H1 (cell line): ENCODE results near the gene DDA1. TPM values are rescaled to one million over a fixed set of nuclear protein-coding genes. Genes with fewer than 3 reads are reported as not detected.

Experiments used
- CTCF ChIA-PET: fragments of 300-600 bp; sonication (Branson Sonifier 250); formaldehyde crosslinking; loops from one replicate; lab custom pipeline; 2021; ENCODE audit not compliant: partially characterized antibody; lab: Charles Lee
- POLR2A ChIA-PET: fragments of 300-600 bp; sonication (Branson Sonifier 250); formaldehyde crosslinking; loops from one replicate; lab custom pipeline; 2021; ENCODE audit warnings: inconsistent platforms; ENCODE audit not compliant: partially characterized antibody; lab: Charles Lee
- DNase-seq, 2 experiments: peaks; one replicate each; pipeline versions ENCODE4 v3.0.0 to v3.0.0-alpha.2; 2010 to 2022; ENCODE audit warnings: low spot score in 2 of 2, low read depth in 1 of 2, mixed read lengths in 1 of 2
- FAIRE-seq: peaks from 2 replicates; lab custom pipeline; 2011; peaks lifted over from hg19 to GRCh38; lab: Jason Lieb, UNC
- H2AFZ ChIP-seq: 2 replicates; pipeline ENCODE4 v1.8.1; 2012; ENCODE audit warnings: low read length, inconsistent platforms
- H2AK5ac ChIP-seq: 2 replicates; pipeline ENCODE4 v1.6.1; 2013; ENCODE audit warnings: low read depth, low read length
- H2BK120ac ChIP-seq: replicated peaks from 2 replicates; pipeline ENCODE3; 2013; ENCODE audit warnings: low read depth, low read length, inconsistent platforms
- H2BK12ac ChIP-seq: 2 replicates; pipeline ENCODE4 v1.6.1; 2013; ENCODE audit warnings: low read depth, low read length
- H2BK15ac ChIP-seq: 2 replicates; pipeline ENCODE4 v1.6.1; 2013; ENCODE audit warnings: low read length
- H2BK20ac ChIP-seq: 2 replicates; pipeline ENCODE4 v1.6.1; 2013; ENCODE audit warnings: low read length
- H2BK5ac ChIP-seq: 2 replicates; pipeline ENCODE4 v1.6.1; 2013; ENCODE audit warnings: low read depth, low read length
- H3K14ac ChIP-seq: 2 replicates; pipeline ENCODE4 v1.6.1; 2013; ENCODE audit warnings: inconsistent platforms; ENCODE audit not compliant: insufficient read length
- H3K18ac ChIP-seq: 2 replicates; pipeline ENCODE4 v1.6.1; 2013; ENCODE audit warnings: low read length; ENCODE audit errors: extremely low read depth
- H3K23ac ChIP-seq: 2 replicates; pipeline ENCODE4 v1.6.1; 2013; ENCODE audit warnings: inconsistent platforms; ENCODE audit not compliant: insufficient read length
- H3K23me2 ChIP-seq: 2 replicates; pipeline ENCODE4 v1.6.1; 2013; ENCODE audit warnings: low read depth, low read length
- H3K27ac ChIP-seq: 2 replicates; pipeline ENCODE4 v1.6.1; 2011; ENCODE audit warnings: low read depth, low read length, inconsistent platforms
- H3K27me3 ChIP-seq, 4 experiments: replicated peaks in 1 of 4; 1 replicate in 1 of 4; 2 replicates in 3 of 4; pipeline versions ENCODE4 v1.6.1 to v1.8.1; 2011 to 2013; ENCODE audit warnings: low read length in 3 of 4, mild to moderate bottlenecking in 3 of 4, inconsistent platforms in 2 of 4, mixed read lengths in 2 of 4, moderate library complexity in 1 of 4; ENCODE audit not compliant: control insufficient read depth in 3 of 4, insufficient read depth in 3 of 4; ENCODE audit errors: extremely low read depth in 1 of 4
- H3K36me3 ChIP-seq, 4 experiments: 2 replicates each; pipeline versions ENCODE4 v1.6.1 to v1.8.1; 2011 to 2013; ENCODE audit warnings: mild to moderate bottlenecking in 4 of 4, low read length in 3 of 4, moderate library complexity in 2 of 4, control low read depth in 1 of 4, inconsistent platforms in 1 of 4; ENCODE audit not compliant: insufficient read depth in 4 of 4, control insufficient read depth in 2 of 4
- H3K4ac ChIP-seq: replicated peaks from 2 replicates; pipeline ENCODE3; 2013; ENCODE audit warnings: low read length, low read depth, mixed read lengths, inconsistent platforms; ENCODE audit not compliant: insufficient read length
- H3K4me1 ChIP-seq, 4 experiments: replicated peaks in 1 of 4; 1 replicate in 1 of 4; 2 replicates in 3 of 4; pipeline versions ENCODE4 v1.6.1 to v1.8.1; 2011 to 2013; ENCODE audit warnings: low read length in 3 of 4, inconsistent platforms in 2 of 4, mixed read lengths in 1 of 4; ENCODE audit not compliant: insufficient read depth in 4 of 4, control insufficient read depth in 3 of 4
- H3K4me2 ChIP-seq, 2 experiments: 2 replicates each; pipeline versions ENCODE4 v1.6.1 to v1.8.1; 2011 to 2013; ENCODE audit warnings: low read depth in 2 of 2, low read length in 2 of 2, control low read depth in 1 of 2, inconsistent platforms in 1 of 2, mild to moderate bottlenecking in 1 of 2; ENCODE audit not compliant: insufficient read depth in 1 of 2
- H3K4me3 ChIP-seq, 4 experiments: fragments of 200-600, 300-600 bp in 1 of 4; sonication (generic), shearing (Covaris generic), sonication (Bioruptor Twin) in 1 of 4; 2 replicates each; pipeline versions ENCODE4 v1.5.1 to v1.8.1; 2011 to 2016; ENCODE audit warnings: low read length in 4 of 4, low read depth in 3 of 4, control low read depth in 2 of 4, inconsistent platforms in 2 of 4, mild to moderate bottlenecking in 2 of 4, mixed read lengths in 1 of 4, moderate library complexity in 1 of 4; ENCODE audit not compliant: insufficient read depth in 2 of 4; ENCODE audit errors: extremely low read depth in 1 of 4
- H3K56ac ChIP-seq: replicated peaks from 2 replicates; pipeline ENCODE3; 2013; ENCODE audit warnings: low read depth, mild to moderate bottlenecking, mixed read lengths, low read length, inconsistent platforms; ENCODE audit not compliant: insufficient read length
- H3K79me1 ChIP-seq: 2 replicates; pipeline ENCODE4 v1.6.1; 2013; ENCODE audit warnings: low read depth, low read length, control low read depth
- H3K79me2 ChIP-seq, 2 experiments: 2 replicates each; pipeline versions ENCODE4 v1.6.1 to v1.8.1; 2012 to 2013; ENCODE audit warnings: low read length in 2 of 2, mild to moderate bottlenecking in 2 of 2, inconsistent platforms in 1 of 2; ENCODE audit not compliant: insufficient read depth in 2 of 2, control insufficient read depth in 1 of 2
- H3K9ac ChIP-seq, 4 experiments: replicated peaks in 1 of 4; 1 replicate in 1 of 4; 2 replicates in 3 of 4; pipeline versions ENCODE4 v1.6.1 to v1.8.1; 2011 to 2013; ENCODE audit warnings: low read depth in 3 of 4, low read length in 3 of 4, control low read depth in 2 of 4, mild to moderate bottlenecking in 2 of 4, moderate library complexity in 2 of 4, inconsistent platforms in 1 of 4; ENCODE audit errors: extremely low read depth in 1 of 4
- H3K9me3 ChIP-seq, 2 experiments: 2 replicates each; pipeline versions ENCODE4 v1.6.1 to v1.8.1; 2012 to 2013; ENCODE audit warnings: mild to moderate bottlenecking in 2 of 2, moderate library complexity in 2 of 2, control low read depth in 1 of 2, inconsistent platforms in 1 of 2, low read depth in 1 of 2, low read length in 1 of 2, mixed read lengths in 1 of 2; ENCODE audit not compliant: insufficient read depth in 2 of 2
- H4K20me1 ChIP-seq, 2 experiments: replicated peaks in 1 of 2; 2 replicates each; pipeline versions ENCODE3 to v1.8.1; 2011 to 2013; ENCODE audit warnings: inconsistent platforms in 2 of 2, low read length in 2 of 2, mild to moderate bottlenecking in 1 of 2; ENCODE audit not compliant: insufficient read depth in 2 of 2, control insufficient read depth in 1 of 2
- H4K5ac ChIP-seq: 2 replicates; pipeline ENCODE4 v1.6.1; 2013; ENCODE audit warnings: low read length, low read depth, mixed read lengths, inconsistent platforms; ENCODE audit not compliant: insufficient read length
- H4K8ac ChIP-seq: 2 replicates; pipeline ENCODE4 v1.8.0; 2013; ENCODE audit warnings: mild to moderate bottlenecking, moderate library complexity, low read length, inconsistent platforms; ENCODE audit not compliant: insufficient read depth; ENCODE audit errors: extremely low read depth
- H4K91ac ChIP-seq: replicated peaks from 2 replicates; pipeline ENCODE3; 2013; ENCODE audit warnings: low read length, mixed read lengths, inconsistent platforms; ENCODE audit not compliant: insufficient read length
- CBX5 ChIP-seq: fragments of 300-800, 300-1000 bp; sonication (generic); IDR thresholded peaks from 2 replicates; pipeline ENCODE4 v1.7.1; 2016; ENCODE audit warnings: antibody characterized with exemption, low read length, low read depth
- KDM5A ChIP-seq: fragments of 200-600 bp; IDR thresholded peaks from 2 replicates; pipeline ENCODE4 v1.7.1; 2012; ENCODE audit warnings: mild to moderate bottlenecking, low read length, inconsistent platforms, mixed read lengths
- NANOG ChIP-seq: IDR thresholded peaks from 2 replicates; pipeline ENCODE4 v1.6.1; 2011; ENCODE audit warnings: low read length, low read depth, mild to moderate bottlenecking, inconsistent platforms; ENCODE audit not compliant: insufficient read depth, poor library complexity, severe bottlenecking
- POLR2AphosphoS5 ChIP-seq: IDR thresholded peaks from 2 replicates; pipeline ENCODE4 v1.6.1; 2011; ENCODE audit warnings: low read depth, low read length
- RAD21 ChIP-seq, 2 experiments: IDR thresholded peaks in 1 of 2; conservative IDR thresholded peaks in 1 of 2; 2 replicates each; pipeline ENCODE4 v1.6.1; 2011; ENCODE audit warnings: low read depth in 2 of 2, low read length in 2 of 2, improper control_type of control experiment in 1 of 2, inconsistent platforms in 1 of 2, mild to moderate bottlenecking in 1 of 2, moderate library complexity in 1 of 2
- SP1 ChIP-seq: IDR thresholded peaks from 2 replicates; pipeline ENCODE4 v1.6.1; 2011; ENCODE audit warnings: low read depth, low read length
- SP2 ChIP-seq: IDR thresholded peaks from 2 replicates; pipeline ENCODE4 v1.6.1; 2012; ENCODE audit warnings: mild to moderate bottlenecking, low read length, inconsistent platforms
- SP4 ChIP-seq: IDR thresholded peaks from 2 replicates; pipeline ENCODE4 v1.6.1; 2012; ENCODE audit warnings: low read length, inconsistent platforms
- SRF ChIP-seq: IDR thresholded peaks from 2 replicates; pipeline ENCODE4 v1.6.1; 2011; ENCODE audit warnings: mild to moderate bottlenecking, low read depth, low read length, moderate library complexity
- WGBS, 2 experiments: shearing (Covaris generic) in 1 of 2; methylation state at CpG; one replicate each; pipeline versions ENCODE4 v1.1.6 to v1.1.7; 2013 to 2015; ENCODE audit warnings: low lambda C conversion rate in 2 of 2, mixed read lengths in 2 of 2, inconsistent platforms in 1 of 2, low coverage in 1 of 2, missing lambda C conversion rate in 1 of 2; ENCODE audit not compliant: insufficient replicate concordance in 2 of 2, insufficient coverage in 1 of 2, insufficient read length in 1 of 2; ENCODE audit errors: extremely low coverage in 1 of 2, missing lambda C conversion rate in 1 of 2; 5-methylcytosine and 5-hydroxymethylcytosine counted together
- polyA plus RNA-seq, 7 experiments: library from polyadenylated mRNA; depleted of rRNA in 3 of 7; stranded (reverse) in 5 of 7; unstranded in 2 of 7; fragments of >200 nt in 5 of 7; fragments of 200-250 nt in 2 of 7; gene quantifications; 1 replicate in 5 of 7; 2 replicates in 1 of 7; 4 replicates in 1 of 7; pipeline versions ENCODE4 v1.2.1 to v1.2.3, GENCODE V29; 2011 to 2013; ENCODE audit warnings: missing spikeins in 2 of 7, mixed read lengths in 2 of 7
- total RNA-seq: library from RNA; stranded (reverse); fragmentation: NEBNext Ultra II Directional; extraction: Animal tissue kit (Norgen Biotek cat#: 25700); gene quantifications from 2 replicates; pipeline ENCODE4 v1.2.1, GENCODE V29; 2021
- TF ChIP-seq, protein P1 (sequence below), 3 experiments: IDR thresholded peaks; 1 replicate in 2 of 3; 2 replicates in 1 of 3; pipeline versions ENCODE4 v1.5.1 to v1.6.1; 2011; ENCODE audit warnings: low read length in 3 of 3, mild to moderate bottlenecking in 3 of 3, inconsistent platforms in 2 of 3, low read depth in 1 of 3, moderate library complexity in 1 of 3; ENCODE audit not compliant: insufficient read depth in 1 of 3; ENCODE audit errors: control extremely low read depth in 1 of 3

The DDA1 gene
- total and polyA plus RNA-seq, 2 of the 8 experiments (the other 6 are each of a cell fraction or from before 2014, with no cell fraction given): 29.2 to 34.5 TPM

DNA sequence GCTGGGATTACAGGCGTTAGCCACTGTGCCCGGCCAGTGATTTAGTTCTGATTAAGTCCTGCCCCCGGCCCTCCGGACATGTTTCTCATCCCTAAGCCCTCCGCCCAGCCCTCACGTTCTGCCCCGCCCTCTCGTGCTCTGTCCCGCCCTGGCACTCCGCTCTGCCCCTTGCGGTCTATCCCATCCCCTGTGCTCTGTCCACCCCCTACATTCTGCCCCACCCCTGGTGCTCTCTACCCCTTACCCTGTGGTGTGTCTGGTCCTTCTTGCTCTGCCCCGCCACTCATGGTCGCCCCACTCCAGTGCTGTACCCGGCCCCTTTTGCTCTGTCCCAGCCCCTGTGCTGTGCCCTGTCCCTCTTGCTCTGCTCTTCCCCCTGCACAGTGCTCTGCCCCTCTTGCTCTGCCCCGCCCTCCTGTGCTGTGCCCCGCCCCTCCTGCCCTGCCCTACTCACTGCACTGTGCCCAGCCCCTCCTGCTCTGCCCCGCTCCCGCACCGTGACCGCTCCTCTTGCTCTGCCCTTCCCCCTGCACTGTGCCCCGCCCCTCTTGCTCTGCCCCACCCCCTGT is 31.0 kb downstream of the DDA1 start:
- no peaks in the 10 kb centered on the region for H3K9me3 ChIP-seq
- peaks cover 14% of the 10 kb centered on the region for H3K23me2 ChIP-seq
- H2BK12ac ChIP-seq: no peak overlapping the region
- no peak overlapping the region for H3K27ac ChIP-seq
- peak; percentile 77 to 91 for DNase-seq
- no peak overlapping the region for H3K23ac ChIP-seq
- H2BK20ac ChIP-seq: no peak overlapping the region
- peak overlapping the region; percentile 60; the same call in 1 of the 2 replicates for H3K18ac ChIP-seq
- H4K91ac ChIP-seq: peak overlapping the region; percentile 65
- peak overlapping the region; percentile 82; the same call in 1 of the 2 replicates for H4K8ac ChIP-seq
- H3K14ac ChIP-seq: no peak overlapping the region
- no peak overlapping the region for H2AFZ ChIP-seq
- H2BK15ac ChIP-seq: peak overlapping the region; percentile 88; the same call in 1 of the 2 replicates
- peaks cover 0 to 3% (median 0%) of the 10 kb centered on the region in 4 experiments; a peak in 1 of 8 replicates for H3K36me3 ChIP-seq
- H2BK5ac ChIP-seq: peak overlapping the region; percentile 75
- H3K4ac ChIP-seq: no peak overlapping the region
- no peak for FAIRE-seq
- peak overlapping the region; percentile 17 to 71 for H3K4me2 ChIP-seq
- no peak overlapping the region for H2AK5ac ChIP-seq
- ChIA-PET CTCF (interaction anchor here (0.7 to 13.5 kb wide), 4 partner anchors 10 to 262 kb away, joined by 3 to 153 read pairs (median 4); partner anchors contain the start of gene CCDC194), POLR2A (interaction anchor here (1.0 to 13.5 kb wide), 2 partner anchors 15 to 31 kb away, joined by 3 to 100 read pairs; partner anchors contain the start of gene DDA1)
- peak overlapping the region; percentile 75 for H4K5ac ChIP-seq
- H3K9ac ChIP-seq: no peak overlapping the region
- H3K79me2 ChIP-seq: no peaks in the 10 kb centered on the region
- WGBS, 2 experiments: 10% methylated on average over 13 of the region's 21 CpGs; no CpG with 5 or more reads in 1 of the 2 experiments
- H2BK120ac ChIP-seq: no peak overlapping the region
- peak overlapping the region; percentile 14 to 49 (median 22); a peak in 5 of 8 replicates for H3K4me3 ChIP-seq
- peaks cover 0 to 25% (median 19%) of the 10 kb centered on the region in 4 experiments; a peak in 5 of 7 replicates for H3K4me1 ChIP-seq
- no peaks in the 10 kb centered on the region for H3K27me3 ChIP-seq
- no peak overlapping the region for H3K56ac ChIP-seq
- peaks cover 0 to 2% of the 10 kb centered on the region in 2 experiments for H4K20me1 ChIP-seq
- peaks cover 3% of the 10 kb centered on the region for H3K79me1 ChIP-seq
- TF ChIP-seq CBX5 (no peak), KDM5A (no peak), POLR2AphosphoS5 (0 out of 2 replicates have a peak, but pooled peaks have one; percentile 8), NANOG (no peak), SP4 (no peak), RAD21 (IDR thresholded peaks at IDR 0.05 in 1 of 2, conservative IDR thresholded peaks at IDR 0.05 in 1 of 2; ENCODE audit: low read depth in 2 of 2, low read length in 2 of 2) (no peak), SRF (no peak), SP1 (peak; percentile 43; the same call in 1 of the 2 replicates), SP2 (no peak)
- TF ChIP-seq, protein P1, sequence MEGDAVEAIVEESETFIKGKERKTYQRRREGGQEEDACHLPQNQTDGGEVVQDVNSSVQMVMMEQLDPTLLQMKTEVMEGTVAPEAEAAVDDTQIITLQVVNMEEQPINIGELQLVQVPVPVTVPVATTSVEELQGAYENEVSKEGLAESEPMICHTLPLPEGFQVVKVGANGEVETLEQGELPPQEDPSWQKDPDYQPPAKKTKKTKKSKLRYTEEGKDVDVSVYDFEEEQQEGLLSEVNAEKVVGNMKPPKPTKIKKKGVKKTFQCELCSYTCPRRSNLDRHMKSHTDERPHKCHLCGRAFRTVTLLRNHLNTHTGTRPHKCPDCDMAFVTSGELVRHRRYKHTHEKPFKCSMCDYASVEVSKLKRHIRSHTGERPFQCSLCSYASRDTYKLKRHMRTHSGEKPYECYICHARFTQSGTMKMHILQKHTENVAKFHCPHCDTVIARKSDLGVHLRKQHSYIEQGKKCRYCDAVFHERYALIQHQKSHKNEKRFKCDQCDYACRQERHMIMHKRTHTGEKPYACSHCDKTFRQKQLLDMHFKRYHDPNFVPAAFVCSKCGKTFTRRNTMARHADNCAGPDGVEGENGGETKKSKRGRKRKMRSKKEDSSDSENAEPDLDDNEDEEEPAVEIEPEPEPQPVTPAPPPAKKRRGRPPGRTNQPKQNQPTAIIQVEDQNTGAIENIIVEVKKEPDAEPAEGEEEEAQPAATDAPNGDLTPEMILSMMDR (IDR thresholded peaks at IDR 0.05; ENCODE audit: control extremely low read depth in 1 of 3, insufficient read depth in 1 of 3, low read depth in 1 of 3, low read length in 3 of 3): peak; percentile 34 to 79 (median 71); a peak in 3 of 4 replicates
